A673 (cell line): ENCODE measurements around the gene DNAI1. TPM values are rescaled to one million over a fixed set of nuclear protein-coding genes. Genes with fewer than 3 reads are reported as not detected.

Experiments used
- Bru-seq: library from RNA; stranded (reverse); fragments of 400-500 nt; gene quantifications from one replicate; lab custom pipeline; 2021; lab: Mats Ljungman, UMichigan
- BruChase-seq, 2 experiments: library from RNA; stranded (reverse); fragments of 400-500 nt; gene quantifications; one replicate each; lab custom pipeline; 2021; lab: Mats Ljungman, UMichigan
- BruUV-seq: library from RNA; stranded (reverse); fragments of 400-500 nt; replicated peaks from 2 replicates; lab custom pipeline; 2021; lab: Mats Ljungman, UMichigan
- CTCF ChIA-PET: fragments of 300-600 bp; sonication (Branson Sonifier 250); formaldehyde crosslinking; loops from one replicate; lab custom pipeline; 2022; ENCODE audit warnings: antibody characterized with exemption; lab: Charles Lee
- POLR2A ChIA-PET: fragments of 300-600 bp; sonication (Branson Sonifier 250); formaldehyde crosslinking; loops from one replicate; lab custom pipeline; 2022; ENCODE audit warnings: antibody characterized with exemption; ENCODE audit not compliant: low non-redundant PET; lab: Charles Lee
- DNase-seq: peaks from one replicate; pipeline ENCODE4 v3.0.0-alpha.2; 2015; ENCODE audit warnings: low spot score
- H3K27ac ChIP-seq: fragments of 200-600 bp; sonication (generic); 2 replicates; pipeline ENCODE4 v1.5.1; 2016; ENCODE audit warnings: mixed run types, low read depth, mild to moderate bottlenecking, mixed read lengths, antibody characterized with exemption, low read length; ENCODE audit not compliant: poor library complexity, severe bottlenecking
- H3K27me3 ChIP-seq: fragments of 200-600 bp; sonication (generic); replicated peaks from 2 replicates; pipeline ENCODE4 v1.6.1; 2017; ENCODE audit warnings: mixed run types, low read depth, mild to moderate bottlenecking, mixed read lengths, antibody characterized with exemption, low read length; ENCODE audit not compliant: insufficient read depth, poor library complexity
- H3K36me3 ChIP-seq: fragments of 200-600 bp; sonication (generic); 2 replicates; pipeline ENCODE4 v1.6.1; 2016; ENCODE audit warnings: mixed run types, mild to moderate bottlenecking, mixed read lengths, antibody characterized with exemption, low read length; ENCODE audit not compliant: insufficient read depth, poor library complexity, severe bottlenecking
- H3K4me1 ChIP-seq: fragments of 200-600 bp; sonication (generic); 2 replicates; pipeline ENCODE4 v1.6.1; 2017; ENCODE audit warnings: mixed run types, mild to moderate bottlenecking, mixed read lengths, antibody characterized with exemption, low read length; ENCODE audit not compliant: insufficient read depth, poor library complexity, severe bottlenecking
- H3K4me3 ChIP-seq: fragments of 200-600 bp; sonication (generic); 2 replicates; pipeline ENCODE4 v1.5.1; 2016; ENCODE audit warnings: low read depth, mixed run types, mild to moderate bottlenecking, mixed read lengths, low read length; ENCODE audit not compliant: poor library complexity, severe bottlenecking
- H3K9me3 ChIP-seq: fragments of 200-600 bp; sonication (generic); 2 replicates; pipeline ENCODE4 v1.6.1; 2016; ENCODE audit warnings: mixed run types, low read depth, mild to moderate bottlenecking, mixed read lengths, antibody characterized with exemption, low read length; ENCODE audit not compliant: poor library complexity, severe bottlenecking
- CTCF ChIP-seq: fragments of 300-800, 200-600 bp; sonication (generic); conservative IDR thresholded peaks from 2 replicates; pipeline ENCODE4 v1.5.1; 2017; ENCODE audit warnings: low read depth, mild to moderate bottlenecking, antibody characterized with exemption, low read length, moderate library complexity, mixed read lengths
- EZH2 ChIP-seq: fragments of 200-600 bp; sonication (generic); IDR thresholded peaks from 2 replicates; pipeline ENCODE4 v1.6.1; 2017; ENCODE audit warnings: borderline replicate concordance, low read depth, mild to moderate bottlenecking, mixed read lengths, antibody characterized with exemption, low read length; ENCODE audit not compliant: poor library complexity, severe bottlenecking
- intact Hi-C: fragments of 100-400 bp; cut with micrococcal nuclease; formaldehyde crosslinking; loops from one replicate; pipeline ENCODE4 v1.10.0; 2022; ENCODE audit not compliant: unreplicated experiment
- long read RNA-seq: library from polyadenylated mRNA; stranded (forward); transcript quantifications from one replicate; pipeline ENCODE4 v2.0.0, GENCODE V29; 2022
- total RNA-seq: library from RNA; stranded (reverse); gene quantifications from 2 replicates; pipeline ENCODE4 v1.2.3, GENCODE V29; 2021

Gene DNAI1
- 1.4 TPM in 1 of 2 replicates, not detected in the other for total RNA-seq
- Bru-seq, nascent RNA = percentile 26 among the genes with signal in this experiment
- BruChase-seq, experiment 1, labeled RNA remaining after a 2-hour chase = percentile 33 among the genes with signal in this experiment
- BruChase-seq, experiment 2, labeled RNA remaining after a 6-hour chase = percentile 28 among the genes with signal in this experiment
- long read RNA-seq = 0 reads

GRCh38 chr9:34458013-34458958 lies at the start of gene DNAI1, which contains the start of gene FAM219A:
Gene DNAI1 (plus strand): TSS chr9:34458805. CDS start chr9:34459006, 201 bp downstream.
Gene FAM219A (minus strand): TSS chr9:34458570. CDS start chr9:34458263, 307 bp downstream.
- DNase-seq = peak; percentile 99
- Histone ChIP-seq H3K36me3 (no peaks in the 10 kb centered on the region), H3K9me3 (no peaks in the 10 kb centered on the region), H3K4me1 (peaks cover 31% of the 10 kb centered on the region), H3K4me3 (peak within 1 kb of the TSS; percentile 90), H3K27ac (peak within 1 kb of the TSS; percentile 78), H3K27me3 (no peaks in the 10 kb centered on the region)
- BruUV-seq = no TSS peak
- CTCF ChIA-PET = no interaction called here
- TF ChIP-seq EZH2 (no peak), CTCF (no peak)
- POLR2A ChIA-PET = no interaction called here
- intact Hi-C loops = no loop called here

GRCh38 chr9:34409154-34409553 lies 49.5 kb upstream of the DNAI1 start:
- H3K9me3 ChIP-seq = no peaks in the 10 kb centered on the region
- ChIA-PET POLR2A (no interaction called here), CTCF (no interaction called here)
- H3K27ac ChIP-seq = no peak overlapping the region
- DNase-seq = peak; percentile 43
- no peaks in the 10 kb centered on the region for H3K27me3 ChIP-seq
- no TSS peak for BruUV-seq
- no peak overlapping the region for H3K4me3 ChIP-seq
- intact Hi-C loops = no loop called here
- TF ChIP-seq EZH2 (no peak), CTCF (no peak)
- peaks cover 5% of the 10 kb centered on the region for H3K4me1 ChIP-seq
- no peaks in the 10 kb centered on the region for H3K36me3 ChIP-seq

GRCh38 chr9:34412336-34412735 lies 46.3 kb upstream of the DNAI1 start:
- no peak overlapping the region for H3K27ac ChIP-seq
- peaks cover 5% of the 10 kb centered on the region for H3K4me1 ChIP-seq
- TF ChIP-seq EZH2 (no peak), CTCF (no peak)
- ChIA-PET POLR2A (no interaction called here), CTCF (no interaction called here)
- BruUV-seq = no TSS peak
- no peak overlapping the region for H3K4me3 ChIP-seq
- no peak for DNase-seq
- H3K27me3 ChIP-seq = no peaks in the 10 kb centered on the region
- intact Hi-C loops = no loop called here
- H3K36me3 ChIP-seq = no peaks in the 10 kb centered on the region
- H3K9me3 ChIP-seq = no peaks in the 10 kb centered on the region
